Keratinocyte (primary cell): ENCODE results near the gene ASTN2.

Experiments
- EZH2 ChIP-seq: IDR thresholded peaks from one replicate; pipeline ENCODE4 v1.6.1; 2012; ENCODE audit warnings: inconsistent platforms, mild to moderate bottlenecking, low read length, moderate library complexity
- TF ChIP-seq, protein P1 (sequence below), 3 experiments: IDR thresholded peaks in 1 of 3; conservative IDR thresholded peaks in 1 of 3; optimal IDR thresholded peaks in 1 of 3; 2 replicates in 2 of 3; 3 replicates in 1 of 3; pipeline versions ENCODE3 to v1.5.1; 2011; ENCODE audit warnings: low read length in 3 of 3, mild to moderate bottlenecking in 3 of 3, moderate library complexity in 2 of 3, control low read depth in 1 of 3, inconsistent platforms in 1 of 3; ENCODE audit not compliant: insufficient read depth in 2 of 3; ENCODE audit errors: extremely low read depth in 1 of 3

DNA sequence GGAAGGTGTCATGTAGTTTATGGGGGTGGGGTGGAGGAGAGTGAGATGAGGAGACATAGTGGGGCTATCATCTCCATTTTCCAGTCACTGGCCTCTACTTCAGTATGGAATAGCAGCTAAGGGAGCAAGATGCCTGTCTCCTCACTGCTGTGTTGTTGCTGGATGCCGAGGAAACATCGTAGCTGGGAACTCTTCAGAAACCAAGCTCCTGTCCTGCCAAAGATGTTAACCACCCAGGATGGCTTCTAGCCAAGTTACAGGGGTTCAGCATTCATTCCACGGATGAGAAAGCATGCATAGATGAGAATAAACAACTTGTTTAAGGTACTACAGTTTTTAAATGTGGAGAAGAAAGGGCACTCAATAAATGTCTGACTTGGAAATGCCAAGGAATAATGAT lies 226.5 kb downstream of the ASTN2 start:
- TF ChIP-seq, protein P1, sequence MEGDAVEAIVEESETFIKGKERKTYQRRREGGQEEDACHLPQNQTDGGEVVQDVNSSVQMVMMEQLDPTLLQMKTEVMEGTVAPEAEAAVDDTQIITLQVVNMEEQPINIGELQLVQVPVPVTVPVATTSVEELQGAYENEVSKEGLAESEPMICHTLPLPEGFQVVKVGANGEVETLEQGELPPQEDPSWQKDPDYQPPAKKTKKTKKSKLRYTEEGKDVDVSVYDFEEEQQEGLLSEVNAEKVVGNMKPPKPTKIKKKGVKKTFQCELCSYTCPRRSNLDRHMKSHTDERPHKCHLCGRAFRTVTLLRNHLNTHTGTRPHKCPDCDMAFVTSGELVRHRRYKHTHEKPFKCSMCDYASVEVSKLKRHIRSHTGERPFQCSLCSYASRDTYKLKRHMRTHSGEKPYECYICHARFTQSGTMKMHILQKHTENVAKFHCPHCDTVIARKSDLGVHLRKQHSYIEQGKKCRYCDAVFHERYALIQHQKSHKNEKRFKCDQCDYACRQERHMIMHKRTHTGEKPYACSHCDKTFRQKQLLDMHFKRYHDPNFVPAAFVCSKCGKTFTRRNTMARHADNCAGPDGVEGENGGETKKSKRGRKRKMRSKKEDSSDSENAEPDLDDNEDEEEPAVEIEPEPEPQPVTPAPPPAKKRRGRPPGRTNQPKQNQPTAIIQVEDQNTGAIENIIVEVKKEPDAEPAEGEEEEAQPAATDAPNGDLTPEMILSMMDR (optimal IDR thresholded peaks at IDR 0.05 in 1 of 3, IDR thresholded peaks at IDR 0.05 in 1 of 3, conservative IDR thresholded peaks at IDR 0.05 in 1 of 3; ENCODE audit: extremely low read depth in 1 of 3, insufficient read depth in 2 of 3, low read length in 3 of 3) = no peak
- no peak for TF ChIP-seq EZH2
